GM10847 (cell line): ENCODE data around the gene SLC39A1.

ENCODE experiments used
- POLR2A ChIP-seq: IDR thresholded peaks from 2 replicates; pipeline ENCODE4 v1.6.1; 2011; ENCODE audit not compliant: insufficient read length; ENCODE audit errors: extremely low read depth

The SLC39A1 gene, protein sequence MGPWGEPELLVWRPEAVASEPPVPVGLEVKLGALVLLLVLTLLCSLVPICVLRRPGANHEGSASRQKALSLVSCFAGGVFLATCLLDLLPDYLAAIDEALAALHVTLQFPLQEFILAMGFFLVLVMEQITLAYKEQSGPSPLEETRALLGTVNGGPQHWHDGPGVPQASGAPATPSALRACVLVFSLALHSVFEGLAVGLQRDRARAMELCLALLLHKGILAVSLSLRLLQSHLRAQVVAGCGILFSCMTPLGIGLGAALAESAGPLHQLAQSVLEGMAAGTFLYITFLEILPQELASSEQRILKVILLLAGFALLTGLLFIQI

GRCh38 chr1:153963030-153963849, at the start of gene SLC39A1:
SLC39A1 (minus strand) TSS chr1:153963537; CDS start chr1:153962715, 822 bp downstream.
- TF ChIP-seq POLR2A, result peak; percentile 60

DNA sequence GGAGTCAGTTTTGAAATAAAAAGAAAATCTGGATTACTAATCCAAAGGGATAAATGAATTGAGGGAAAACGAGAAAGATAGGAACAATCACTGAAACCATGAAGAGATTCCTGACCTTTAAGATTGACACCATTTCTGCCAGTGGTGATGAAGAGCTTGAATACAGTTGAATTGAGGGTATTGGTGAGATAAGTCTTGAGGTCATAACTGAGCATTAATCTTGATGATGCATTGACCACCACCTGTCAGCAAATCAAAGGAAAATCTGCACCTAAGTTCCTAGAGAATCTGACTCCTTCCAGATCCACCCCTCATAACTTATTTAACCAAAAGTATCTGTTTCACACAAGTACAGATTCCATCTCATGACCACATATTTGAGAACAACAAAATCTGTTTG, 48.8 kb upstream of the SLC39A1 start:
- no peak for TF ChIP-seq POLR2A

- TF ChIP-seq POLR2A, result no peak
These were observed 42.8 kb upstream of the SLC39A1 start for GRCh38 chr1:154006136-154006535.

- no peak for TF ChIP-seq POLR2A
These were observed 37.1 kb upstream of the SLC39A1 start for GRCh38 chr1:154000420-154000819.

- no peak for TF ChIP-seq POLR2A
These were observed 32.3 kb upstream of the SLC39A1 start for GRCh38 chr1:153995640-153996039.

DNA sequence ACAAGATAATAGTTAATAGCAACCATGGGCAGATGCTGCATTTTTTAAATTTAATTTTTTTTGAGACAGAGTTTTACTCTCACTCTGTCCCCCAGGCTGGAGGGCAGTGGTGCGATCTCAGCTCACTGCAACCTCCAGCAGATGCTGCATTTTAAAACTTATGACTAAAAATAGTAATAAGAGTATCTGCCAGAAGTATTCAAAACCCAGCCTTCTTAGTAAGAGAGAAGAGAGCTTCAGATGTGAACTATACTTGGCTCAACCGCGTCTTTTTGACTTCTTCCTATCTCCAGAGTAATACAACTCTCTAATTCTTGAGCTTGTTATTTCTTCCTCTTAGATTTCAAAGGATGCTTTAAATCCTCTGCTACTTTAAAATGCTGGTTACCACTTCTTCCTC, 31.9 kb upstream of the SLC39A1 start:
- no peak for TF ChIP-seq POLR2A

DNA sequence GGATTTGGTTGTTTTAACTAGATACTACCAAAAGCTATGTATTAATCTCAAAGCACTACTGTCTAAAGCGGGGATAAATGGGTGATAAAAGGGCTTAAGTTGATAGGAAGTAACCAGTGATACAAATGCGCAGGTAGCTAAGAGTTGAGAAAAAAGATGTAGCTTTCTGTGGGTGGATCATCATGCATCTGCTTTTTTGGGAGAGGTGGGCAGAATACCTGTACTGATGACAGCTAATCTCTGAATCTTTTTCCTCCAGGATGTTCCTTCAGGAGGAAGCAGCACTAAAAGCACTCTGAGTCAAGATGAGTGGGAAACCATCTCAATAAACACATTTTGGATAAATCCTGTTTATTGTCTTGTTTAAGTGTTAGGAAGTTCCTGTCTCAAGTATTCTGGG, 28.5 kb upstream of the SLC39A1 start:
- TF ChIP-seq POLR2A, result no peak

GRCh38 chr1:153991151-153991630, 27.9 kb upstream of the SLC39A1 start:
- TF ChIP-seq POLR2A, result no peak

- peak; percentile 99 for TF ChIP-seq POLR2A
These were observed 27.3 kb upstream of the SLC39A1 start, which contains the start of gene RPS27 for GRCh38 chr1:153990468-153991150. RPS27 (plus strand) TSS chr1:153990762; CDS start chr1:153990797, 35 bp downstream.

- no peak for TF ChIP-seq POLR2A
These were observed 24.3 kb upstream of the SLC39A1 start for GRCh38 chr1:153987621-153988020.

- no peak for TF ChIP-seq POLR2A
These were observed 22.8 kb upstream of the SLC39A1 start, which contains the start of gene RAB13 for GRCh38 chr1:153985941-153986761. RAB13 (minus strand) TSS chr1:153986339; CDS start chr1:153986236, 103 bp downstream.

DNA sequence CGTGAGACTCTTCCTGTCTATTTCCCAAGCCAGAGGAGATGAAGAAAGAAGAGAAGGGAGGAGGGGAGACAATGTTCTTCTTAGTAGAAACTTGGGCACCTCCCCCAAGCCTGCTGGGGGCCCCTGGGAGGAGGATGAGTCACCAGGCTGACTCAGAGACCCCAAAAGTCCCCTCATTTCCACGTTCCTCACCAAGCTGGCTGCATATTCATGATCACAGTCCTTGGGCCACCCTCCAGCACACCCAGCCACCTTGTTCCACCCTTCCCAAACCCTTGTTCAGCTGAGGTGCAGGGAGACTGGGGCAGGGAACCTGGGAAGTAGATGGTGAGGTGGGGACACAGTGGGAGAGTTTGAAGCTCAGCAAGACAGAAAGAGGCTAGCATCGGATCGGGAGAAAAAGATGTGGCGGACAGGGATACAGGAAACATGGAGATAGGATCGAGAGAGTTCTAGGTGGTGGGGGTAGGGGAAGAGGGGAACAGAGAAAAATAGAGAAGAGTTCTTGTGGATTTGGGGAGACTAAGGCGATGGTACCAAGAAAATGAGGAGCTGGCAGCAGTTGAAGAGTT, 22.1 kb upstream of the SLC39A1 start:
- no peak for TF ChIP-seq POLR2A

- TF ChIP-seq POLR2A, result no peak
These were observed 21.0 kb upstream of the SLC39A1 start for GRCh38 chr1:153984123-153984894.
